A673 (cell line): ENCODE data around the gene MICOS13.

Source experiments
- EZH2 ChIP-seq: fragments of 200-600 bp; sonication (generic); IDR thresholded peaks from 2 replicates; pipeline ENCODE4 v1.6.1; 2017; ENCODE audit warnings: borderline replicate concordance, low read depth, mild to moderate bottlenecking, mixed read lengths, antibody characterized with exemption, low read length; ENCODE audit not compliant: poor library complexity, severe bottlenecking
- TF ChIP-seq, protein P1 (sequence below): fragments of 300-800, 200-600 bp; sonication (generic); conservative IDR thresholded peaks from 2 replicates; pipeline ENCODE4 v1.5.1; 2017; ENCODE audit warnings: low read depth, mild to moderate bottlenecking, antibody characterized with exemption, low read length, moderate library complexity, mixed read lengths

DNA sequence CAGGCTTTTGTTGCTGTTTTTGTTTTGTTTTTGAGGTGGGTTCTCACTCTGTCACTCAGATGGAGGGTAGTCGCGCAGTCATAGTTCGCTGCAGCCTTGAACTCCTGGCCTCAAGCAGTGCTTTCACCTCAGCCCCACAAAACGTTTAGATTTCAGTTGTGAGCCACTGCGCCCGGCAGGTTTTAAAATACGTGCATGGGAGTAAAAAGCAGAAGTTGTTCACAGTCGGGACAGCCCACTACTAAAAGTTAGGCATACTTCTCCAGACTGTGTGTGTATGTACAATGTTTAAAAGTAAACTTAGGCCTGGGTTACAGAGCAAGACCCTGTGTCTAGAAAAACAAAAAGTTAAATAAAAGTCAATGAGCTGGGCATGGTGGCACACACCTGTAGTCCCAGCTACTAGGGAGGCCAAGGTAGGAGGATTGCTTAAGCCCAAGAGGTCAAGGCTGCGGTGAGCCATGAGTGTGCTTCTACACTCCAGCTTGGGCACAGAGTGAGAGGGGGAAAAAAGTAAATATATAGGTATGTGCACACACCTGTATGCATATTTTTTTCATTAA lies 51.3 kb downstream of the MICOS13 start:
- TF ChIP-seq, protein P1, sequence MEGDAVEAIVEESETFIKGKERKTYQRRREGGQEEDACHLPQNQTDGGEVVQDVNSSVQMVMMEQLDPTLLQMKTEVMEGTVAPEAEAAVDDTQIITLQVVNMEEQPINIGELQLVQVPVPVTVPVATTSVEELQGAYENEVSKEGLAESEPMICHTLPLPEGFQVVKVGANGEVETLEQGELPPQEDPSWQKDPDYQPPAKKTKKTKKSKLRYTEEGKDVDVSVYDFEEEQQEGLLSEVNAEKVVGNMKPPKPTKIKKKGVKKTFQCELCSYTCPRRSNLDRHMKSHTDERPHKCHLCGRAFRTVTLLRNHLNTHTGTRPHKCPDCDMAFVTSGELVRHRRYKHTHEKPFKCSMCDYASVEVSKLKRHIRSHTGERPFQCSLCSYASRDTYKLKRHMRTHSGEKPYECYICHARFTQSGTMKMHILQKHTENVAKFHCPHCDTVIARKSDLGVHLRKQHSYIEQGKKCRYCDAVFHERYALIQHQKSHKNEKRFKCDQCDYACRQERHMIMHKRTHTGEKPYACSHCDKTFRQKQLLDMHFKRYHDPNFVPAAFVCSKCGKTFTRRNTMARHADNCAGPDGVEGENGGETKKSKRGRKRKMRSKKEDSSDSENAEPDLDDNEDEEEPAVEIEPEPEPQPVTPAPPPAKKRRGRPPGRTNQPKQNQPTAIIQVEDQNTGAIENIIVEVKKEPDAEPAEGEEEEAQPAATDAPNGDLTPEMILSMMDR: no peak
- no peak for TF ChIP-seq EZH2
